ENCODE measurements around the gene CGGBP1. TPM values are rescaled to one million over a fixed set of nuclear protein-coding genes. Genes with fewer than 3 reads are reported as not detected.
A peak's percentile ranks its signal among the peaks of the same experiment; 100 is the strongest.

CGGBP1 gene
- total RNA-seq, 2 donors from 2014 or later = 40.8 to 40.9 TPM

GRCh38 chr3:88036221-88036620 lies 22.6 kb downstream of the CGGBP1 start:
- H3K36me3 ChIP-seq = no peaks in the 10 kb centered on the region
- peaks cover 0 to 3% of the 10 kb centered on the region in 2 donors for H3K4me1 ChIP-seq
- no peaks in the 10 kb centered on the region for H3K9me3 ChIP-seq
- no peak overlapping the region for H3K4me3 ChIP-seq
- no peak overlapping the region for H3K27ac ChIP-seq
- TF ChIP-seq CTCF (IDR thresholded peaks at IDR 0.05) = no peak
- DNase-seq (ENCODE audit: low spot score) = no peak
- no peaks in the 10 kb centered on the region for H3K27me3 ChIP-seq

- no peak overlapping the region for H3K27ac ChIP-seq
- no peaks in the 10 kb centered on the region for H3K9me3 ChIP-seq
- no peak for TF ChIP-seq CTCF (IDR thresholded peaks at IDR 0.05)
- no peaks in the 10 kb centered on the region for H3K27me3 ChIP-seq
- no peak for DNase-seq (ENCODE audit: low spot score)
- no peak overlapping the region for H3K4me3 ChIP-seq
- H3K4me1 ChIP-seq = peaks cover 0 to 6% of the 10 kb centered on the region in 2 donors
- H3K36me3 ChIP-seq = no peaks in the 10 kb centered on the region
These were observed 24.1 kb downstream of the CGGBP1 start for GRCh38 chr3:88034491-88035275.

GRCh38 chr3:88033808-88034207 lies 25.0 kb downstream of the CGGBP1 start:
- H3K4me1 ChIP-seq = peaks cover 0 to 6% of the 10 kb centered on the region in 2 donors
- no peaks in the 10 kb centered on the region for H3K36me3 ChIP-seq
- H3K27ac ChIP-seq = no peak overlapping the region
- DNase-seq (ENCODE audit: low spot score) = no peak
- H3K27me3 ChIP-seq = no peaks in the 10 kb centered on the region
- no peak overlapping the region for H3K4me3 ChIP-seq
- no peaks in the 10 kb centered on the region for H3K9me3 ChIP-seq
- TF ChIP-seq CTCF (IDR thresholded peaks at IDR 0.05) = no peak

- H3K27ac ChIP-seq = no peak overlapping the region
- H3K4me1 ChIP-seq = peaks cover 0 to 6% of the 10 kb centered on the region in 2 donors
- no peak for TF ChIP-seq CTCF (IDR thresholded peaks at IDR 0.05)
- no peaks in the 10 kb centered on the region for H3K9me3 ChIP-seq
- H3K36me3 ChIP-seq = no peaks in the 10 kb centered on the region
- DNase-seq (ENCODE audit: low spot score) = no peak
- H3K27me3 ChIP-seq = no peaks in the 10 kb centered on the region
- H3K4me3 ChIP-seq = no peak overlapping the region
These were observed 25.7 kb downstream of the CGGBP1 start for GRCh38 chr3:88033079-88033478.

DNA sequence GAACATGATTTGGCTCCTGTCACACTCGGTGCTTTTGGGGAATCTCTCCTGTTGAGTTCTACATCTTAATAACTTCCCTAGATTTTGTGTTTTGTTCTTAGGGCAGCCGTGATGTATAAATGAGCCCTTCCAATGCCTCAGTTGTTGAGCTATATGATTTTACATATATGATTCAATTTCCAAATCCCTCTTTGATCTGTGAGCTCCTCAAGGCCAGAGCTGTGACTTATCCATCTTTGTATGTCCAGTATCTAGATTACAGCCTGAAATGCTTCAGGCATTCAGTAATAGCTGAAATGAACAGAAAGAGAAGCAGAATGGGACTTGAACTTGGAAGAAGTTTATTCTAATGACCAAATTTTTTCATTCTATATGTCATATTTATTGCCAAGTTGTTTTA lies 26.6 kb downstream of the CGGBP1 start:
- Histone ChIP-seq H3K4me1 (peaks cover 0 to 6% of the 10 kb centered on the region in 2 donors), H3K9me3 (no peaks in the 10 kb centered on the region), H3K27ac (peak overlapping the region; percentile 8 to 55), H3K36me3 (no peaks in the 10 kb centered on the region), H3K4me3 (peak overlapping the region in 1 of 2 donors; percentile 40), H3K27me3 (no peaks in the 10 kb centered on the region)
- no peak for DNase-seq (ENCODE audit: low spot score)
- no peak for TF ChIP-seq CTCF (IDR thresholded peaks at IDR 0.05)
